Stimulated activated CD8-positive, alpha-beta memory T cell treated with anti-CD3 and anti-CD28 coated beads, Interleukin-7, amount 100 ng/mL, for 4 hours (primary cell): ENCODE results near the gene ADAMTS13.
"Not testable (repeated sequence)": the region's sequence is repeated elsewhere in the genome, so short reads cannot be mapped to it uniquely, and the experiment has no call there.

Experiments
- DNase-seq, 2 donors: peaks; one replicate each; pipeline ENCODE4 v3.0.0-alpha.2; 2020; ENCODE audit warnings: low read depth in 2 of 2

The ADAMTS13 gene

GRCh38 chr9:133425049-133425632 lies 3.0 kb downstream of the ADAMTS13 start:
- DNase-seq, result no peak

GRCh38 chr9:133426011-133426410 lies 3.8 kb downstream of the ADAMTS13 start:
- DNase-seq, result no peak

- no peak for DNase-seq
Observed at GRCh38 chr9:133427658-133428348, 5.6 kb downstream of the ADAMTS13 start.

- DNase-seq, result no peak
Observed at GRCh38 chr9:133428617-133429101, 6.5 kb downstream of the ADAMTS13 start.

GRCh38 chr9:133429214-133429613 lies 7.0 kb downstream of the ADAMTS13 start:
- no peak for DNase-seq

GRCh38 chr9:133429641-133430161 lies 7.5 kb downstream of the ADAMTS13 start:
- no peak for DNase-seq

GRCh38 chr9:133430244-133430643 lies 8.1 kb downstream of the ADAMTS13 start:
- no peak for DNase-seq

GRCh38 chr9:133433351-133433843 lies 11.2 kb downstream of the ADAMTS13 start:
- DNase-seq, result no peak

- DNase-seq, result no peak
Observed at GRCh38 chr9:133436681-133437080, 14.5 kb downstream of the ADAMTS13 start.

GRCh38 chr9:133437753-133438531 lies 15.8 kb downstream of the ADAMTS13 start:
- no peak for DNase-seq

GRCh38 chr9:133439337-133439736 lies 17.2 kb downstream of the ADAMTS13 start:
- no peak for DNase-seq

GRCh38 chr9:133440874-133441273 lies 18.7 kb downstream of the ADAMTS13 start:
- no peak for DNase-seq

GRCh38 chr9:133441571-133441970 lies 19.4 kb downstream of the ADAMTS13 start:
- DNase-seq, result no peak

- DNase-seq, result no peak
Observed at GRCh38 chr9:133443248-133443647, 21.1 kb downstream of the ADAMTS13 start.

GRCh38 chr9:133443982-133444381 lies 21.8 kb downstream of the ADAMTS13 start:
- no peak for DNase-seq

GRCh38 chr9:133445293-133445969 lies 23.3 kb downstream of the ADAMTS13 start:
- DNase-seq, result no peak

- DNase-seq, result no peak
Observed at GRCh38 chr9:133448487-133448972, 26.4 kb downstream of the ADAMTS13 start.

GRCh38 chr9:133449760-133450159 lies 27.6 kb downstream of the ADAMTS13 start:
- DNase-seq, result no peak

GRCh38 chr9:133451865-133452264 lies 29.7 kb downstream of the ADAMTS13 start:
- not testable (repeated sequence) for DNase-seq

GRCh38 chr9:133452562-133452961 lies 30.4 kb downstream of the ADAMTS13 start:
- DNase-seq, result no peak

- no peak for DNase-seq
Observed at GRCh38 chr9:133453651-133454050, 31.5 kb downstream of the ADAMTS13 start.
